Natural killer cell (primary cell): ENCODE measurements around the gene OR4D2. TPM values are rescaled to one million over a fixed set of nuclear protein-coding genes. Genes with fewer than 3 reads are reported as not detected.

Source experiments
- ATAC-seq, 3 donors: fragments of 150-1000 bp in 2 of 3; fragments of 200-7000 bp in 1 of 3; cut with Tn5 transposase; 1 replicate in 1 of 3; 2 replicates in 2 of 3; pipeline ENCODE4 v1.10.0; 2021; ENCODE audit warnings: mild to moderate bottlenecking in 2 of 3, moderate library complexity in 2 of 3
- DNase-seq, 2 donors: peaks; one replicate each; pipeline versions ENCODE4 v3.0.0 to v3.0.0-alpha.2; 2013 to 2021; ENCODE audit warnings: mixed read lengths in 1 of 2
- H3K27ac ChIP-seq: one replicate; pipeline ENCODE4 v1.5.1; 2013; ENCODE audit warnings: mild to moderate bottlenecking, low read length
- H3K27me3 ChIP-seq: one replicate; pipeline ENCODE4 v1.6.1; 2013; ENCODE audit warnings: low read length; ENCODE audit not compliant: control insufficient read depth, insufficient read depth
- H3K36me3 ChIP-seq: one replicate; pipeline ENCODE4 v1.6.1; 2013; ENCODE audit warnings: low read length; ENCODE audit not compliant: control insufficient read depth, insufficient read depth
- H3K4me1 ChIP-seq: one replicate; pipeline ENCODE4 v1.6.1; 2013; ENCODE audit warnings: low read length; ENCODE audit not compliant: control insufficient read depth, insufficient read depth
- H3K4me3 ChIP-seq: one replicate; pipeline ENCODE4 v1.5.1; 2013; ENCODE audit warnings: low read length
- H3K9me3 ChIP-seq: one replicate; pipeline ENCODE4 v1.6.1; 2013; ENCODE audit warnings: low read length; ENCODE audit not compliant: control insufficient read depth, insufficient read depth
- H3K27ac Mint-ChIP-seq, 2 donors: one replicate each; pipeline ENCODE4 v1.8.0; 2022; ENCODE audit warnings: mild to moderate bottlenecking in 2 of 2, mixed read lengths in 2 of 2, moderate library complexity in 1 of 2
- H3K27me3 Mint-ChIP-seq, 2 donors: one replicate each; pipeline ENCODE4 v1.8.0; 2022; ENCODE audit warnings: low read depth in 2 of 2, mixed read lengths in 2 of 2
- H3K36me3 Mint-ChIP-seq: one replicate; pipeline ENCODE4 v1.8.0; 2022; ENCODE audit warnings: mixed read lengths
- H3K4me1 Mint-ChIP-seq, 2 donors: one replicate each; pipeline ENCODE4 v1.8.0; 2022; ENCODE audit warnings: mixed read lengths in 2 of 2
- H3K4me3 Mint-ChIP-seq: one replicate; pipeline ENCODE4 v1.8.0; 2022; ENCODE audit warnings: mild to moderate bottlenecking, moderate library complexity, mixed read lengths
- H3K9me3 Mint-ChIP-seq, 2 donors: one replicate each; pipeline ENCODE4 v1.8.0; 2022; ENCODE audit warnings: mixed read lengths in 2 of 2
- WGBS: methylation state at CpG from one replicate; pipeline ENCODE4 v1.1.7; 2013; ENCODE audit warnings: missing lambda C conversion rate; ENCODE audit not compliant: insufficient coverage; 5-methylcytosine and 5-hydroxymethylcytosine counted together
- intact Hi-C: fragments of 100-400 bp; cut with micrococcal nuclease; formaldehyde crosslinking; loops from one replicate; pipeline ENCODE4 v1.14.2; 2022
- total RNA-seq, 4 donors: library from RNA; stranded (reverse); fragments of 120-200 nt in 1 of 4; gene quantifications; one replicate each; pipeline versions ENCODE4 v1.2.3 to v1.2.4, GENCODE V29; 2013 to 2022
- TF ChIP-seq, protein P1 (sequence below): fragments of 200-600 bp; IDR thresholded peaks from one replicate; pipeline ENCODE4 v1.8.0; 2022; ENCODE audit warnings: antibody characterized with exemption

OR4D2 gene
- total RNA-seq, 3 donors from 2014 or later (not counting 1 experiment from before 2014, with no cell fraction given), result not detected

- ATAC-seq, result no peak
- H3K27me3 Mint-ChIP-seq, result peaks cover 0 to 7% of the 10 kb centered on the region in 2 donors
- no peak overlapping the region for H3K4me3 Mint-ChIP-seq
- peaks cover 0 to 4% of the 10 kb centered on the region in 2 donors for H3K4me1 Mint-ChIP-seq
- no peak for DNase-seq
- Histone ChIP-seq H3K4me1 (no peaks in the 10 kb centered on the region), H3K36me3 (peaks cover 5% of the 10 kb centered on the region), H3K4me3 (no peak overlapping the region), H3K27me3 (peaks cover 3% of the 10 kb centered on the region), H3K27ac (no peak overlapping the region), H3K9me3 (no peaks in the 10 kb centered on the region)
- no peaks in the 10 kb centered on the region for H3K9me3 Mint-ChIP-seq
- intact Hi-C loops, result no loop called here
- no peaks in the 10 kb centered on the region for H3K36me3 Mint-ChIP-seq
- TF ChIP-seq, protein P1, sequence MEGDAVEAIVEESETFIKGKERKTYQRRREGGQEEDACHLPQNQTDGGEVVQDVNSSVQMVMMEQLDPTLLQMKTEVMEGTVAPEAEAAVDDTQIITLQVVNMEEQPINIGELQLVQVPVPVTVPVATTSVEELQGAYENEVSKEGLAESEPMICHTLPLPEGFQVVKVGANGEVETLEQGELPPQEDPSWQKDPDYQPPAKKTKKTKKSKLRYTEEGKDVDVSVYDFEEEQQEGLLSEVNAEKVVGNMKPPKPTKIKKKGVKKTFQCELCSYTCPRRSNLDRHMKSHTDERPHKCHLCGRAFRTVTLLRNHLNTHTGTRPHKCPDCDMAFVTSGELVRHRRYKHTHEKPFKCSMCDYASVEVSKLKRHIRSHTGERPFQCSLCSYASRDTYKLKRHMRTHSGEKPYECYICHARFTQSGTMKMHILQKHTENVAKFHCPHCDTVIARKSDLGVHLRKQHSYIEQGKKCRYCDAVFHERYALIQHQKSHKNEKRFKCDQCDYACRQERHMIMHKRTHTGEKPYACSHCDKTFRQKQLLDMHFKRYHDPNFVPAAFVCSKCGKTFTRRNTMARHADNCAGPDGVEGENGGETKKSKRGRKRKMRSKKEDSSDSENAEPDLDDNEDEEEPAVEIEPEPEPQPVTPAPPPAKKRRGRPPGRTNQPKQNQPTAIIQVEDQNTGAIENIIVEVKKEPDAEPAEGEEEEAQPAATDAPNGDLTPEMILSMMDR, result no peak
- 91% methylated on average over 7 of the region's 7 CpGs for WGBS
- H3K27ac Mint-ChIP-seq, result no peak overlapping the region
Measured at GRCh38 chr17:58202859-58203258, 36.1 kb downstream of the OR4D2 start.

DNA sequence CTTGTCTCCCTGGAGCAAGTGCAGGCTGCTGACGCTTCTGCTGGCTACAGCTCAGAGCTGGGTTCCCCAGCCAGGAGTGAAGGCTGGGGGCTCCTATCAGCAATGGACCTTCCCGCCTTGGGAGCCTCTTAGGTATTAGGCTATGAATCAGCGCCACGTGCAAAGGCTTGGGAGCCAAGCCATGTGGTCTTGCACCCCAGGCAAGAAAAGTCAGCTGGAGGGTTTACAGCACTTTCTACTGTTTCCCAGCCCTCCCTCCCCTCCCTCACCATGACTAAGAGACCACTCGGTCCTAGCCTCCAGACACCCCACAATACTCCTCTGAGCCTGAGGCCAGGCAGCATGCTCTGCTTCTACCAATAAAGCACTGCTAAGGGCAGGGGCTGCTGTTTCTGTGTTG is 38.0 kb downstream of the OR4D2 start:
- WGBS, result 95% methylated on average over 5 of the region's 5 CpGs
- Histone ChIP-seq H3K4me3 (no peak overlapping the region), H3K27ac (no peak overlapping the region), H3K4me1 (no peaks in the 10 kb centered on the region), H3K36me3 (peaks cover 7% of the 10 kb centered on the region), H3K27me3 (no peaks in the 10 kb centered on the region), H3K9me3 (no peaks in the 10 kb centered on the region)
- intact Hi-C loops, result no loop called here
- peaks cover 0 to 4% of the 10 kb centered on the region in 2 donors for H3K4me1 Mint-ChIP-seq
- H3K27me3 Mint-ChIP-seq, result peaks cover 0 to 3% of the 10 kb centered on the region in 2 donors
- DNase-seq, result no peak
- TF ChIP-seq, protein P1, result no peak
- no peaks in the 10 kb centered on the region for H3K9me3 Mint-ChIP-seq
- H3K4me3 Mint-ChIP-seq, result no peak overlapping the region
- H3K27ac Mint-ChIP-seq, result no peak overlapping the region
- no peak for ATAC-seq
- H3K36me3 Mint-ChIP-seq, result peaks cover 4% of the 10 kb centered on the region

DNA sequence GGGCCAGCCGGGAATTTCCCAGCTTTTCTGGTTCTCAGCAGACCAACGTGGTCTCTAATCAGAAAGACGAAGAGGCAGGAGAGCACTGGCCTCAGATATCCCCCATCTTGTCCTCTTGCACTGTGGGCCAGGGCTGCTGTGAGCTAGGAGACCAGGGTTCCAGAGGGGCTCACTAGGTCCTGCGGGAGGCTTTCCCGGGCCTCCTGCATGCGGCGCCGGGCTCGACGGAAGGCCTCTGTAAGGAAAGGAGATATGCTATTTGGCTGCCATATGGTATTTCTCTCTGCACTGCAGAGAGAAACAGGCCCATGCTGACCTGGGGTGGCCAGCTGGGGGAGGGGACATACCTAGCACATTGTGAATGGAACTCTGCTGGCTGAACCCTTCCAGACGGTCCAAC is 39.2 kb downstream of the OR4D2 start:
- 90% methylated on average over 11 of the region's 11 CpGs for WGBS
- H3K4me3 Mint-ChIP-seq, result no peak overlapping the region
- DNase-seq (no peak), ATAC-seq (no peak)
- Histone ChIP-seq H3K27ac (no peak overlapping the region), H3K27me3 (no peaks in the 10 kb centered on the region), H3K4me3 (no peak overlapping the region), H3K9me3 (no peaks in the 10 kb centered on the region), H3K36me3 (peaks cover 13% of the 10 kb centered on the region), H3K4me1 (no peaks in the 10 kb centered on the region)
- peaks cover 8% of the 10 kb centered on the region for H3K36me3 Mint-ChIP-seq
- no peaks in the 10 kb centered on the region for H3K27me3 Mint-ChIP-seq
- no peaks in the 10 kb centered on the region for H3K4me1 Mint-ChIP-seq
- TF ChIP-seq, protein P1, result no peak
- H3K9me3 Mint-ChIP-seq, result no peaks in the 10 kb centered on the region
- intact Hi-C loops, result no loop called here
- H3K27ac Mint-ChIP-seq, result no peak overlapping the region

- DNase-seq (no peak), ATAC-seq (no peak)
Measured at GRCh38 chr17:58207451-58207850, 40.7 kb downstream of the OR4D2 start.

More at GRCh38 chr17:58207451-58207850, 40.7 kb downstream of the OR4D2 start:
- Mint-ChIP-seq H3K4me1 (no peaks in the 10 kb centered on the region), H3K9me3 (no peaks in the 10 kb centered on the region), H3K27me3 (no peaks in the 10 kb centered on the region), H3K27ac (no peak overlapping the region), H3K36me3 (peaks cover 8% of the 10 kb centered on the region), H3K4me3 (no peak overlapping the region)
- Histone ChIP-seq H3K4me3 (no peak overlapping the region), H3K36me3 (peaks cover 19% of the 10 kb centered on the region), H3K4me1 (no peaks in the 10 kb centered on the region), H3K9me3 (no peaks in the 10 kb centered on the region), H3K27ac (no peak overlapping the region), H3K27me3 (no peaks in the 10 kb centered on the region)
- 100% methylated on average over 3 of the region's 3 CpGs for WGBS
- TF ChIP-seq, protein P1, result no peak
- intact Hi-C loops, result no loop called here
